ENCODE data around the gene PLA2G4C. TPM values are rescaled to one million over a fixed set of nuclear protein-coding genes. Genes with fewer than 3 reads are reported as not detected.

The PLA2G4C gene
- total and polyA plus RNA-seq, 4 donors, result 1.1 to 5.9 (median 3.1) TPM

GRCh38 chr19:48059331-48059730, 51.3 kb downstream of the PLA2G4C start:
- DNase-seq (ENCODE audit: low spot score), result no peak
- 97% methylated on average over 6 of the region's 6 CpGs for WGBS
- TF ChIP-seq, protein P1, sequence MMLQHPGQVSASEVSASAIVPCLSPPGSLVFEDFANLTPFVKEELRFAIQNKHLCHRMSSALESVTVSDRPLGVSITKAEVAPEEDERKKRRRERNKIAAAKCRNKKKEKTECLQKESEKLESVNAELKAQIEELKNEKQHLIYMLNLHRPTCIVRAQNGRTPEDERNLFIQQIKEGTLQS (IDR thresholded peaks at IDR 0.05), result no peak
- TF ChIP-seq JUND (IDR thresholded peaks at IDR 0.05), result no peak
- TF ChIP-seq, protein P2, sequence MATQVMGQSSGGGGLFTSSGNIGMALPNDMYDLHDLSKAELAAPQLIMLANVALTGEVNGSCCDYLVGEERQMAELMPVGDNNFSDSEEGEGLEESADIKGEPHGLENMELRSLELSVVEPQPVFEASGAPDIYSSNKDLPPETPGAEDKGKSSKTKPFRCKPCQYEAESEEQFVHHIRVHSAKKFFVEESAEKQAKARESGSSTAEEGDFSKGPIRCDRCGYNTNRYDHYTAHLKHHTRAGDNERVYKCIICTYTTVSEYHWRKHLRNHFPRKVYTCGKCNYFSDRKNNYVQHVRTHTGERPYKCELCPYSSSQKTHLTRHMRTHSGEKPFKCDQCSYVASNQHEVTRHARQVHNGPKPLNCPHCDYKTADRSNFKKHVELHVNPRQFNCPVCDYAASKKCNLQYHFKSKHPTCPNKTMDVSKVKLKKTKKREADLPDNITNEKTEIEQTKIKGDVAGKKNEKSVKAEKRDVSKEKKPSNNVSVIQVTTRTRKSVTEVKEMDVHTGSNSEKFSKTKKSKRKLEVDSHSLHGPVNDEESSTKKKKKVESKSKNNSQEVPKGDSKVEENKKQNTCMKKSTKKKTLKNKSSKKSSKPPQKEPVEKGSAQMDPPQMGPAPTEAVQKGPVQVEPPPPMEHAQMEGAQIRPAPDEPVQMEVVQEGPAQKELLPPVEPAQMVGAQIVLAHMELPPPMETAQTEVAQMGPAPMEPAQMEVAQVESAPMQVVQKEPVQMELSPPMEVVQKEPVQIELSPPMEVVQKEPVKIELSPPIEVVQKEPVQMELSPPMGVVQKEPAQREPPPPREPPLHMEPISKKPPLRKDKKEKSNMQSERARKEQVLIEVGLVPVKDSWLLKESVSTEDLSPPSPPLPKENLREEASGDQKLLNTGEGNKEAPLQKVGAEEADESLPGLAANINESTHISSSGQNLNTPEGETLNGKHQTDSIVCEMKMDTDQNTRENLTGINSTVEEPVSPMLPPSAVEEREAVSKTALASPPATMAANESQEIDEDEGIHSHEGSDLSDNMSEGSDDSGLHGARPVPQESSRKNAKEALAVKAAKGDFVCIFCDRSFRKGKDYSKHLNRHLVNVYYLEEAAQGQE (IDR thresholded peaks at IDR 0.05), result no peak
- no peak for TF ChIP-seq FOXA2 (IDR thresholded peaks at IDR 0.05)
- no peak for TF ChIP-seq CTCF (IDR thresholded peaks at IDR 0.05; ENCODE audit: low read depth, low read length, missing input control)
- no peak for TF ChIP-seq SP1 (IDR thresholded peaks at IDR 0.05)
- no peak overlapping the region for H3K27ac ChIP-seq (ENCODE audit: low read depth in 1 of 2, low read length in 2 of 2)
- no peaks in the 10 kb centered on the region for H3K9me3 ChIP-seq (ENCODE audit: control insufficient read depth in 4 of 4, low read length in 3 of 4)
- no peaks in the 10 kb centered on the region for H3K4me1 ChIP-seq (ENCODE audit: control insufficient read depth in 4 of 4, insufficient read depth in 4 of 4, low read length in 3 of 4)
- H3K36me3 ChIP-seq (ENCODE audit: control insufficient read depth in 4 of 4, insufficient read depth in 3 of 4, low read depth in 1 of 4, low read length in 3 of 4), result peaks cover 0 to 6% (median under 1%) of the 10 kb centered on the region in 4 donors
- no peaks in the 10 kb centered on the region for H3K27me3 ChIP-seq (ENCODE audit: control insufficient read depth in 4 of 4, insufficient read depth in 4 of 4, low read length in 3 of 4)
- H3K9ac ChIP-seq (ENCODE audit: low read depth in 1 of 2, low read length in 2 of 2), result no peak overlapping the region
- H3K4me3 ChIP-seq (ENCODE audit: low read depth in 1 of 3, low read length in 3 of 3), result no peak overlapping the region

DNA sequence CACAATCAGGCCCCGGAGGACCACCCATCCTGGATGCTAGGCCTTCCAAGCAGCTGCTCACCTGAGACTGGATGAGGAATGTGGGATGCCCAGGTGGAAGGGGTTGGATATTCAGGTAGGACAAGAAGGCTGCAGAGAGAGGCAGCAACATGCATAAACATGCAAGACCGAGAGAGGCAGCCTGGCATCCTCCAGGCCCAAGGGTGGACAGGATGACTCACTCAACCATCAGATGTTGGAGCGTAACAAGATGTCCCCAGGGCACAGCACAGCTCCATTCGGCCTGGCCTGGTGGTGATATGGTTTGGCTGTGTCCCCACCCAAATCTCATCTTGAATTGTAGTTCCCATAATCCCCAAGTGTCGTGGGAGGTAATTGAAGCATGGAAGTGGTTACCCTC, 56.8 kb downstream of the PLA2G4C start:
- Histone ChIP-seq H3K4me3 (ENCODE audit: low read depth in 1 of 3, low read length in 3 of 3) (no peak overlapping the region), H3K27me3 (ENCODE audit: control insufficient read depth in 4 of 4, insufficient read depth in 4 of 4, low read length in 3 of 4) (no peaks in the 10 kb centered on the region), H3K27ac (ENCODE audit: low read depth in 1 of 2, low read length in 2 of 2) (no peak overlapping the region), H3K9me3 (ENCODE audit: control insufficient read depth in 4 of 4, low read length in 3 of 4) (no peaks in the 10 kb centered on the region), H3K9ac (ENCODE audit: low read depth in 1 of 2, low read length in 2 of 2) (no peak overlapping the region), H3K36me3 (ENCODE audit: control insufficient read depth in 4 of 4, insufficient read depth in 3 of 4, low read depth in 1 of 4, low read length in 3 of 4) (peaks cover 0 to 10% (median 0%) of the 10 kb centered on the region in 4 donors), H3K4me1 (ENCODE audit: control insufficient read depth in 4 of 4, insufficient read depth in 4 of 4, low read length in 3 of 4) (no peaks in the 10 kb centered on the region)
- TF ChIP-seq FOXA2 (IDR thresholded peaks at IDR 0.05) (no peak), NR2F2 (IDR thresholded peaks at IDR 0.05) (no peak), GABPA (IDR thresholded peaks at IDR 0.05 in 1 of 2, conservative IDR thresholded peaks at IDR 0.05 in 1 of 2) (no peak), HNF4A (conservative IDR thresholded peaks at IDR 0.05) (no peak)
- TF ChIP-seq, protein P3, sequence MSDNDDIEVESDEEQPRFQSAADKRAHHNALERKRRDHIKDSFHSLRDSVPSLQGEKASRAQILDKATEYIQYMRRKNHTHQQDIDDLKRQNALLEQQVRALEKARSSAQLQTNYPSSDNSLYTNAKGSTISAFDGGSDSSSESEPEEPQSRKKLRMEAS (IDR thresholded peaks at IDR 0.05), result no peak
- TF ChIP-seq, protein P1 (IDR thresholded peaks at IDR 0.05), result no peak
- 92% methylated on average over 5 of the region's 5 CpGs for WGBS
- no peak for DNase-seq (ENCODE audit: low spot score)

- Histone ChIP-seq H3K4me3 (ENCODE audit: low read depth in 1 of 3, low read length in 3 of 3) (no peak overlapping the region), H3K36me3 (ENCODE audit: control insufficient read depth in 4 of 4, insufficient read depth in 3 of 4, low read depth in 1 of 4, low read length in 3 of 4) (peaks cover 0 to 11% (median under 1%) of the 10 kb centered on the region in 4 donors), H3K9ac (ENCODE audit: low read depth in 1 of 2, low read length in 2 of 2) (no peak overlapping the region), H3K4me1 (ENCODE audit: control insufficient read depth in 4 of 4, insufficient read depth in 4 of 4, low read length in 3 of 4) (no peaks in the 10 kb centered on the region), H3K27me3 (ENCODE audit: control insufficient read depth in 4 of 4, insufficient read depth in 4 of 4, low read length in 3 of 4) (no peaks in the 10 kb centered on the region), H3K27ac (ENCODE audit: low read depth in 1 of 2, low read length in 2 of 2) (no peak overlapping the region), H3K9me3 (ENCODE audit: control insufficient read depth in 4 of 4, low read length in 3 of 4) (no peaks in the 10 kb centered on the region)
- 88% methylated on average over 5 of the region's 5 CpGs for WGBS
- DNase-seq (ENCODE audit: low spot score), result no peak
- TF ChIP-seq, protein P3 (IDR thresholded peaks at IDR 0.05), result no peak
- TF ChIP-seq CTCF (IDR thresholded peaks at IDR 0.05; ENCODE audit: low read depth, low read length, missing input control) (no peak), YY1 (IDR thresholded peaks at IDR 0.05) (no peak), TAF1 (conservative IDR thresholded peaks at IDR 0.05) (no peak), FOXA1 (IDR thresholded peaks at IDR 0.05) (no peak), HNF4A (conservative IDR thresholded peaks at IDR 0.05) (no peak), NR2F2 (IDR thresholded peaks at IDR 0.05) (no peak)
- TF ChIP-seq, protein P2 (IDR thresholded peaks at IDR 0.05), result no peak
- TF ChIP-seq, protein P1 (IDR thresholded peaks at IDR 0.05), result no peak
These were observed 57.5 kb downstream of the PLA2G4C start for GRCh38 chr19:48053076-48053475.

Data from liver (tissue), 9 donors.